ENCODE measurements around the gene AHDC1.

Gene AHDC1, protein sequence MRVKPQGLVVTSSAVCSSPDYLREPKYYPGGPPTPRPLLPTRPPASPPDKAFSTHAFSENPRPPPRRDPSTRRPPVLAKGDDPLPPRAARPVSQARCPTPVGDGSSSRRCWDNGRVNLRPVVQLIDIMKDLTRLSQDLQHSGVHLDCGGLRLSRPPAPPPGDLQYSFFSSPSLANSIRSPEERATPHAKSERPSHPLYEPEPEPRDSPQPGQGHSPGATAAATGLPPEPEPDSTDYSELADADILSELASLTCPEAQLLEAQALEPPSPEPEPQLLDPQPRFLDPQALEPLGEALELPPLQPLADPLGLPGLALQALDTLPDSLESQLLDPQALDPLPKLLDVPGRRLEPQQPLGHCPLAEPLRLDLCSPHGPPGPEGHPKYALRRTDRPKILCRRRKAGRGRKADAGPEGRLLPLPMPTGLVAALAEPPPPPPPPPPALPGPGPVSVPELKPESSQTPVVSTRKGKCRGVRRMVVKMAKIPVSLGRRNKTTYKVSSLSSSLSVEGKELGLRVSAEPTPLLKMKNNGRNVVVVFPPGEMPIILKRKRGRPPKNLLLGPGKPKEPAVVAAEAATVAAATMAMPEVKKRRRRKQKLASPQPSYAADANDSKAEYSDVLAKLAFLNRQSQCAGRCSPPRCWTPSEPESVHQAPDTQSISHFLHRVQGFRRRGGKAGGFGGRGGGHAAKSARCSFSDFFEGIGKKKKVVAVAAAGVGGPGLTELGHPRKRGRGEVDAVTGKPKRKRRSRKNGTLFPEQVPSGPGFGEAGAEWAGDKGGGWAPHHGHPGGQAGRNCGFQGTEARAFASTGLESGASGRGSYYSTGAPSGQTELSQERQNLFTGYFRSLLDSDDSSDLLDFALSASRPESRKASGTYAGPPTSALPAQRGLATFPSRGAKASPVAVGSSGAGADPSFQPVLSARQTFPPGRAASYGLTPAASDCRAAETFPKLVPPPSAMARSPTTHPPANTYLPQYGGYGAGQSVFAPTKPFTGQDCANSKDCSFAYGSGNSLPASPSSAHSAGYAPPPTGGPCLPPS (N-terminal part only)

DNA sequence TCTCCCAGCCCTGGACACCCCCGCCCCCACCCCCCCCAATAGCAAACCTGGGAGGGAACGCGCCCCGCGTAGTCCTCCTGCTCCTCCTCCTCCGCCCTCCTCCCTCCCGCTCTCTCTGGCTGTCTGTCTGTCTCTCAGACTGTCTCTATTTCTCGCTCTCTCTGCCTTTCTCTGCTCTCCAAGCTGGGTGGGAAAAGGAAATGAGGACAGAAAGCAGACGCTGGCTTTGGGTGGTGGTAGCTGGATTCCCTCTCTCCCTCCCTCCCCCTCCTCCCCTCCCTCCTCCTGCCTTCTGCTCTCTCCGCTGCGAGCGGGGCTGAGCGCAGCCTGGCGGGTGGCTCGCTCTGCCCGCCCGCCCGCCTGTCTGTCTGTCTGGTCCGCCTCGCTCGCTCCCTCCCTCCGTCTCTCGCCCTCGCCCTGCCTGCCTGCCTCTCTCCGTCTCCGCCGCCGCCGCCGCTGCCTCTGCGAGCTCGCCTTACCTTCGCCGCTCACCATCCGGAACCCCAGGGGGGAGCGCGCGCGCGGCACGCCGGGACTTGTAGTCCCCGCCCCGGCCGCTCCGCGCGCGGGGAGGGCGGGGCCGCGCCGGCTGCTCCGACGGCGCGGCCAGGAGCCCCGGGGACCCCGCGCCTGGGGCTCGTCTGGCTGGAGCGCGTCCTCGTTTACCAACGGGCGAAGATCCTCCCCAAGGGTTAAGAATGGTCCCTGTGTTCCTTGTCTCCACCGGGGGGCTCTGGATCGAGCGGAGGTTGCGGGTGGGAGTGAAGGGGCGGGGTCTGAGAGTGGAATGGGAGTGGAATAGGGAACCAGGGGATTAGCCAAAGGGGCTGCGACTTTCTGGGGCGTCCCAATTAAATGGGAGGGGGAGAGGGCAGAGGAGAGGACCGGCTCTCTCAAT lies at the start of gene AHDC1:
TSS of gene AHDC1 (minus strand) at position 464 of the 898 bp plus-strand sequence. CDS start 52,029 bp downstream, outside the sequence.
- TF ChIP-seq, protein P1, sequence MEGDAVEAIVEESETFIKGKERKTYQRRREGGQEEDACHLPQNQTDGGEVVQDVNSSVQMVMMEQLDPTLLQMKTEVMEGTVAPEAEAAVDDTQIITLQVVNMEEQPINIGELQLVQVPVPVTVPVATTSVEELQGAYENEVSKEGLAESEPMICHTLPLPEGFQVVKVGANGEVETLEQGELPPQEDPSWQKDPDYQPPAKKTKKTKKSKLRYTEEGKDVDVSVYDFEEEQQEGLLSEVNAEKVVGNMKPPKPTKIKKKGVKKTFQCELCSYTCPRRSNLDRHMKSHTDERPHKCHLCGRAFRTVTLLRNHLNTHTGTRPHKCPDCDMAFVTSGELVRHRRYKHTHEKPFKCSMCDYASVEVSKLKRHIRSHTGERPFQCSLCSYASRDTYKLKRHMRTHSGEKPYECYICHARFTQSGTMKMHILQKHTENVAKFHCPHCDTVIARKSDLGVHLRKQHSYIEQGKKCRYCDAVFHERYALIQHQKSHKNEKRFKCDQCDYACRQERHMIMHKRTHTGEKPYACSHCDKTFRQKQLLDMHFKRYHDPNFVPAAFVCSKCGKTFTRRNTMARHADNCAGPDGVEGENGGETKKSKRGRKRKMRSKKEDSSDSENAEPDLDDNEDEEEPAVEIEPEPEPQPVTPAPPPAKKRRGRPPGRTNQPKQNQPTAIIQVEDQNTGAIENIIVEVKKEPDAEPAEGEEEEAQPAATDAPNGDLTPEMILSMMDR (IDR thresholded peaks at IDR 0.05; ENCODE audit: low read depth, low read length): no peak
- DNase-seq (ENCODE audit: low read depth in 2 of 2): peak; percentile 91 to 95
- H3K4me3 ChIP-seq (replicated peaks in 1 of 2; ENCODE audit: low read depth in 2 of 2, low read length in 2 of 2): peak within 1 kb of the TSS; percentile 86 to 90

DNA sequence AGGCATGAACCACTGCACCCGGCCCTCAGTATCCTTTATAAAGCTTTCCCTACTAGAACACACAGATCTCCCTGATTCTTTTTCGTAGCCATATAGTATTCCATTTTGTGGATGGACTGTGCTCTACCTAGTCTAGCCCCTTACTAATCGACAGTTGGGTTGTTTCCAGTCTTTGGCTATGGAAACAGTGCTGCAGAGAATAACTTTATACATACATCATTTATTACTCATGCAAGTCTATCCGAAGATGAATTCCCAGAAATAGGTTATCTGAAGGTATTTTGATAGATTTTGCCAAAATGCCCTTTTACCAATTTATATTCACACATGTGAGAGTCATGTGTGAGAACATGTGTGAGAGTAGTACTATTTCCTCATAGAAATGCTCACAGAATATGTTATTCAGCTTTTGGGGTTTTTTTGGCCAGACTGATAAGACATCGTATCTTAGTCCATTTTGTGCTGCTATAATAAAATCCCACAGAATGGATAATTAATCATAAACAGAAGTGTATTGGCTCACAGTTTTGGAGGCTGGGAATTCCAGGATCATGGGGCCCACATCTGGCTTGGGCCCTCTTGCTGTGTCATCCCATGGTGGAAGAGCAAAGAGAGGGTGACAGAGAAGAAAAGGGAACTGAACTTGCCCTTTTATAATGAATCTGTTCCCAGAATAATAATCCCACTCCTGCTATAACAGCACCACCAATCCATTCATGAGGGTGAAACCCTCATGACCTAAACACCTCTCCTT lies 48.3 kb upstream of the AHDC1 start:
- TF ChIP-seq, protein P1 (IDR thresholded peaks at IDR 0.05; ENCODE audit: low read depth, low read length): no peak
- no peak overlapping the region for H3K4me3 ChIP-seq (replicated peaks in 1 of 2; ENCODE audit: low read depth in 2 of 2, low read length in 2 of 2)
- DNase-seq (ENCODE audit: low read depth in 2 of 2): no peak

DNA sequence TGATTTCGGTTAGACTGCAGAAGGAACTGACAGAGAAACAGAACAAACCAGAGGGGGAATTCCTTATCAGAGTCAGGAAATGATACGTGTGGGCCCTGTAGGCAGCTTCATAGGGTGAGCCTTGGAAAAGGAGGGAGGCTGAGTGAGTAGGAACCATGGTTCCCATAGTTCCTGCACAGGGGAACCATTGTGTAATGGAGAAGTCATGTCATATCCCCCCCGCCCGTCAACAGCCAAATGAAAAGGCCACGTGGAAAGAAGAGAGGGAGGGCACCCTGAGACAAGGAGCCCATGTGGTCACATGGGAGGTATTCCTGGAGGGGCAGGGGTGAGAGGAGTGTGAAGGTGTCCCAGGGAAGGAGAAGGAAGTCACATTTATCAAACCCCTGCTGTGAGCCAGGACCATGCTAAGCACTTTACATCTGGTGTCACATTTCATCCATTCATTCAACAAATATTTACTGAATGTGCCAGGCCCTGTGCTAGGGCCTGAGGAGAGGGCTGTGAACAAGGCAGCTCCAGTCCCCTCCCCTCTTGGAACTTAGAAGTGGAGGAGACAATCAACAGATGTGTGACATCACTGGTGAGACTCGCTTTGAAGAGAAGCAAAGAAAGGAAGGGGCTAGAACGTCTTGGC lies 46.7 kb upstream of the AHDC1 start:
- H3K4me3 ChIP-seq (replicated peaks in 1 of 2; ENCODE audit: low read depth in 2 of 2, low read length in 2 of 2): no peak overlapping the region
- DNase-seq (ENCODE audit: low read depth in 2 of 2): peak; percentile 70 to 79
- TF ChIP-seq, protein P1 (IDR thresholded peaks at IDR 0.05; ENCODE audit: low read depth, low read length): no peak

DNA sequence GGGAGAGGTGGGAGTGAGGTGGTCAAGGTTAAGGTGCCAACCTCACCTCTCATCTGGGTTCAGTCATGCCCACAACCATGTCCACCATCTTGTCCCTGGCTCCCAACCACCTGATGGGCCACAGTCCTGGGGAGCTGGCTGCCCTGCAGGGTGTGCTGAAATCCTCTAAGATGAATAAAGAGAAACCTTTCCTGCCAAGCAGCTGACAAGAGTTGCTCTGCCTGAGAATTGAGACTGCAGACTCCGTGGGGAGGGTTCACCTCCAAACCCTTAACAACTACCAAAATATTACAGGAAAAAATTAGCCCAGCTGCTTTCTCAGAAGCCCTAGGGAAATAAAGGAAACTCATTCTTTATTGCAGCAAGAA lies 46.2 kb upstream of the AHDC1 start:
- H3K4me3 ChIP-seq (replicated peaks in 1 of 2; ENCODE audit: low read depth in 2 of 2, low read length in 2 of 2): no peak overlapping the region
- TF ChIP-seq, protein P1 (IDR thresholded peaks at IDR 0.05; ENCODE audit: low read depth, low read length): no peak
- DNase-seq (ENCODE audit: low read depth in 2 of 2): no peak

DNA sequence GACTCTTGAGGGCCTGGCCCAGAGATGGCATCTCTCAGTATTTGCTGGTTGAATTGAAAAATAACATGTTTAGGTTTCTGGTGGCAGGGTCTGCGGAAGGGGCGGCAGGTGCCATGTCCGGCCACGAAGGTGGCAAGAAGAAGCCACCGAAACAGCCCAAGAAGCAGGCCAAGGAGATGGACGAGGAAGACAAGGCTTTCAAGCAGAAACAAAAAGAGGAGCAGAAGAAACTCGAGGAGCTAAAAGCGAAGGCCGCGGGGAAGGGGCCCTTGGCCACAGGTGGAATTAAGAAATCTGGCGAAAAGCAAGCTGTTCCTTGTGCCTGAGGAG lies 45.3 kb upstream of the AHDC1 start:
- TF ChIP-seq, protein P1 (IDR thresholded peaks at IDR 0.05; ENCODE audit: low read depth, low read length): no peak
- H3K4me3 ChIP-seq (replicated peaks in 1 of 2; ENCODE audit: low read depth in 2 of 2, low read length in 2 of 2): no peak overlapping the region

More for the DNA sequence above, 45.3 kb upstream of the AHDC1 start:
- no peak for DNase-seq (ENCODE audit: low read depth in 2 of 2)

All from cardiac fibroblast (primary cell).